Activated CD8-positive, alpha-beta memory T cell treated with anti-CD3 and anti-CD28 coated beads, Interleukin-2, amount 50 U/mL, for 24 hours (primary cell): ENCODE results near the gene MSGN1.

ENCODE experiments used
- DNase-seq: peaks from one replicate; pipeline ENCODE4 v3.0.0-alpha.2; 2020; ENCODE audit errors: extremely low read depth

The MSGN1 gene

GRCh38 chr2:17847236-17847635 lies 31.0 kb downstream of the MSGN1 start:
- no peak for DNase-seq

DNA sequence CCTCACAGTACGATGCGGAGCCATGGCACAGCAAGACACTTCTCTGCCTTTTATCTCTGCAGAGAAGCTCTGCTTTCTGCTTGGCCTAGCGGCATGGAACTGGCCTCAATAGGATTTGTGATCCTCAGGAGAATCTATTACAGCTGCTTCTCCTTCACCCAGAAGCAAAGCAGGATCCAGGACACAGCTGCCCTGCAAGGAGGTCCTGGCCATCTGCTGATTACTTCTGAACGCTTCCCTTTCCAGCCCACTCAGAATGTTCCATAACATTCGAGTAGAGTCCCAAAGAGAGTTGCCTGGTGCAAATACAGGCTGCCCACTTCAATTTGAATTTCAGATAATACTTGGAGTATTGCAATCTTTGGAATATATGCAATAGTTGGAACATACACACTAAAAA lies 33.0 kb downstream of the MSGN1 start:
- DNase-seq = no peak

DNA sequence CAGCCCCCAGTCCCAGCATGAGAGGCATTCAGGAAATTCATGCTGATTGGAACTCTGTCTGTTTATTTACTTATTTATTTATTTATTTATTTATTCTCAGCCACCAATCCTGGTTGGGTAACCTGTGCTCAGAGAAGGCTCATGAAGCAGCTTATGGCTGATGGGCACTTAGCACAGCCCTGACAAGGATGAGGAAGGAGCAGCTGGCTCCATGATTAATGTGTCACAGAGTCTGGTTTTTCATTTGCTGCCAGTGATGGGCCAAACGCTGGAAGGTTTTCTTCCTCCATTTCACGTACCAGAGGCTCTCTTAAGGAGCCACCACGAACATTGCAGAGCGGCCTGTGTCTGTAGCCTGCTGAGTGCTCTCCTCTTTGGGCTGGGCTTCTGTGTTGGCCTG lies 33.9 kb downstream of the MSGN1 start:
- DNase-seq = no peak

- no peak for DNase-seq
Measured at GRCh38 chr2:17851731-17852585, 35.7 kb downstream of the MSGN1 start.

- DNase-seq = no peak
Measured at GRCh38 chr2:17853799-17854198, 37.5 kb downstream of the MSGN1 start.

DNA sequence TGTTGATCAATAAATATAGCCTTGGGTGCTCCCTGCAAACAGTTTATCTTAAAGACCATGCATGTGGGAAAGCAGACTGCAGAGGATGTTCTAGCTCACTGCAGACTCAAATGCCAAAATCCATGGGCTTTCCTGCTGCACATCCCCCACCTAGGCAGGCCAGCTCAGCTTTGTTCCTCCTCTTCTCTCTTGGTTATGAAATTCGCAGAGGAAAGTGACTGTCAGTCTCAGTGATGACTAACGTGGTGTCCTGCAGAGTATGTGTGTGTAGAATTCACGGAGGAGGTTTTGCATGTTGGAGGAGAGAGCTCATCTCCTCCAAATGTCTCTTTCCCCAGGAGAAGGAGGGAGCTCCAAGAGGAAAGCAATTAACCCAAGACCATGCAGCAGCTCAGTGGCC lies 40.8 kb downstream of the MSGN1 start:
- no peak for DNase-seq

GRCh38 chr2:17858064-17858463 lies 41.8 kb downstream of the MSGN1 start:
- no peak for DNase-seq

DNA sequence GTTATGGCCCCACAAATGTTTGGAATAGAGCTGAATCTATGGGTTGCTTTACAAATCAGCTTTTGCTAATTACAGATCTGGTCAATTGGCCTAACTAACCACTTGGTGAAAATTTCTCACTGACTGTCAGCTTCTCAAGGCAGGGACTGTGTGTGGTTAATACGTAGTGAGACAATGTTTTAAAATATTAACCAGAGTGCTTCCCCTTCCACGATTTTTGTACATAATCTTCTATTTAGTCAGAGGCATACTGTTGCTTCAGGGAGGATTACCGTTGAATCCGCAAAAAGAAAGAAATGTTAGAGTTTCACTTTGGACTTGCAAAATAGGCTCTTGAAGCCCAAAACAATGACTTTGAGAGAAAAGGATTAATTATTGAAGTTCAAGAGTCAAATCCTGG lies 47.3 kb downstream of the MSGN1 start:
- DNase-seq = no peak

- DNase-seq = no peak
Measured at GRCh38 chr2:17864676-17865075, 48.4 kb downstream of the MSGN1 start.

DNA sequence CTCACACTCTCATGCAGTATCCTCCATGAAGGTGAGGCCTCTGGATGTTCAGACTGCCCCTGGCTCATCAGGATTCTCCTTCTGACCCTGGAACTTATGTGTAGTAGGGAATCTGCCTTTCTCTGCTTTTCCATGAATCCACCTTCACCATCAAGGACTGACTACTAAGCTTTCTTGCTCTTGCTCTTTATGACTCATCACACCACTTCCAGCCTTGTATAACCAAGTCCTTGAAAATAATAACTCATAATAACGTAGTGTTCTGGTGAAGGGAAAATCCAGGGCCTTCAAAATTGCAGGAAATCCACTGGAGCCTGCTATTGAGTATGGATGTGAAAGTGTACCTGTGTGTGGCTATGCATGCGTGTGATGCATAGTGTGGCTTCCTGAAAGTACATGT lies 50.9 kb downstream of the MSGN1 start:
- no peak for DNase-seq
